Fibroblast of upper back skin (primary cell): ENCODE results near the gene ZFAND3.
A peak's percentile ranks its signal among the peaks of the same experiment; 100 is the strongest.

Experiments
- DNase-seq: peaks from one replicate; pipeline ENCODE4 v3.0.0-alpha.2; 2013

ZFAND3 gene

GRCh38 chr6:38055203-38055589 lies 235.7 kb downstream of the ZFAND3 start:
- no peak for DNase-seq

DNA sequence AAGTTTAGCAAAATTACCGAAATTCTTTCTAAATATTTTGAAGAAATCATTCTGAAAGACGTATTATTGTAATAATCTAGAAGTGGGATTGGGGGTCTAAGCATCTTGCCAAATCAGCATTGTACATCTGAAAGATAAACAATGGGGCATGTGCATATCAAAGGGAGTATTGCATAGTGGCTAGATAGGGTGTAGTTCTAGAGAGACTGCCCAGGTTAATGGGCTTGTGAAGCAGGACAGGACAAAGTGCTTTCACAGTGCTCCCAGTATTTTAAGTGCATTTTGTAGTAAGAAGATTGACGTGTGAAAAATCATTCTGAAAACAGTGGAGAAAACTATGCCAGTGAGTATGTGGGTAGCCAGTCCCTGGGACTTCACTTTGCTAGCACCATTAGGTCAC lies 236.8 kb downstream of the ZFAND3 start:
- DNase-seq, result no peak

GRCh38 chr6:38057994-38058393 lies 238.5 kb downstream of the ZFAND3 start:
- DNase-seq, result peak; percentile 50

- DNase-seq, result no peak
Observed at GRCh38 chr6:38062066-38062465, 242.5 kb downstream of the ZFAND3 start.

DNA sequence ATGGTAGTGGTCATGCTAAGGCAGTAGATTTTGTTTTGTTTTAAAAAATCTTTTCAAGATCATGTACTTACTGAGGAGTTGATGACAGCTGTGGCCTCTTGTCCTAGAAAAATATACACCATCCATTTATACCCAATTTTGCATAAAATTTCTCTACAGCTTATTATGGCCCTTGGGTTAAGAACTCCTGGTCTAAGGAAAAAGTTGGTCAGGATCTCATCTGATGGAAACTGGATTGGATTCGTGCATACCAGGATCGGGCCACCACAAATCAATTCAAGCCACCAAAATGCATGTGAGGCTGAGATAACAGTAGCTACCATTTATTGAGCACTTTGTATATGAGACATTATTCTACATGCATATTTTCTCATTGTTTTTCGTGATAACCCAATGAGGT lies 244.4 kb downstream of the ZFAND3 start:
- DNase-seq, result no peak

GRCh38 chr6:38064431-38064830 lies 244.9 kb downstream of the ZFAND3 start:
- peak; percentile 26 for DNase-seq

DNA sequence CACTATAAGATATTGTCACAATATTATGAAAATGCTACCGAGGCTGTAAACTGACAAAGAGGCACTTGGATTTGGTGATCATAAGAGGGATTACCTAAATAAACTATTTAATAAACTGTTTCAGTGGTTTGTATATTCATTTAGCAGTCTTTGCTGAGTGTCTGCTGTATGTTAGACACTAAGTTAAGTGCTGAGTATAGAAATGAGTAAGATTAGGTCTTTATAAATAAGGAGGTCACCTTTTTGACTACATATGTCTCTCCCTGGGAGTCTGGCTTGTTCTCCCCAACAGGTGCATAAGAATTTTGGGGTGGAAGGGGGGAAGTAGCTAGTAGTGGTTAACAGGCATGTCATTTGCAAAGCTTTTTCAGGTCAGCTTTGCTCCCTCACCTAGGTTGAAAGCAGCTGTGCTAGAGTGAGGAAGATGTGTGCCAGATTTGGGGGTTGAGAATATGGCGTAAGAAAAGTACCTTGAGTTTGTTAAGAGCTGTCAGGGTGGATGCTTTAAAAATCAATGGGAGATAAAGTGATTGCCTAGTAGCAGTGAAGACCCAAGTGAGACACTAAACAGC lies 246.3 kb downstream of the ZFAND3 start:
- DNase-seq, result no peak

- DNase-seq, result no peak
Observed at GRCh38 chr6:38067263-38067980, 247.9 kb downstream of the ZFAND3 start.

DNA sequence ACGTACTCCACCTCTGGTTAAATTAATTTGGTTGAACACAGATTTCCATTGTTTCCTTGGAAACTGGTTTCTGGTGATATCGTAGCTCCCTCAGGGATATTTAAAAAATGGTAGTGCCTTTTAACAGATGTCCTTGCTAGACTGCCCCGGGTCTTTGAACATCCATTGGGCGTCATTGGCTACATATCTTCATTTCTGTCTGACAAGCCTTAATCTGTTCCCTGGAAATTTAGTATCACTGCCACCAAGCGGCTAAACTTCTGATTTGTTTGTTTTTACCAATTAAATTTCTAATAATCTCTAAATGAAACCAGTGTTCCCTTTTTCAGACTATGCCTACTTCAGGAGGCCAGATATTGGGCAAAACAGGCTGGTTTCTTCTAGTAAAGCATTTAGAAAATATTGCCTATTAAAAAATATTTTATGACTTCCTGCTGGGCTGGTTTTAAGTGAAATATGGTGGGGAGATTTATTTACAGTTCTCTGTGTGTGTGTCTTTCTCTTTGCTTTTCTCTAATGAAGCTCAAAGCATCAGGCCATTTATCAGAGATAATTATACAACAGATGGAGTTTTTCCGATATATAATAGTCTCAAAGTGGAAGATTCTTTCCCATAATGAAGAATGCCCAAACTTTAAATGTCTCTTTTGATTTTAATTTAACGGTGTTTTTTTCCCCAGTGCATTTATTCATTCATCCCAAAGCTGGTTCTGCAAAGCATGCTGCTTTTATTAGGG lies 249.5 kb downstream of the ZFAND3 start:
- no peak for DNase-seq

GRCh38 chr6:38077488-38078030 lies 258.0 kb downstream of the ZFAND3 start:
- no peak for DNase-seq

DNA sequence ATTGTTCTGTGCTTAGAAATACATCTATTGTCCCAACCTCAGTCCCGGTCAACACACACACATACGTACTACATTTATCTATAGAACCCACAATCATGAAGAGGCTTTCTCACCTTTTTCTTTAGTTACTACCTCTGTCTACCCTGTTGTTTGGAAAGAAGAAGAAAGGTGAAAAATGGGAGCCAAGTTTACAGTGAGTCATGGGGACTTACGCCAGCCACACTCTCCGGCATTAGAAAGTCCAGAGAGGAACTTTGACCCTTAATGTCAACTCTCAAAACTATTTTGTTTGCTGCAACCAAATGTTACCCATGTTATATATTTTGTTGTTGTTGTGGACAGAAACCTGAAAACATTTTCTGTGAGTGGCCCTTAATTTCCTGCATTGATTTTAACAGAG lies 259.1 kb downstream of the ZFAND3 start:
- no peak for DNase-seq

- no peak for DNase-seq
Observed at GRCh38 chr6:38079107-38079506, 259.6 kb downstream of the ZFAND3 start.

DNA sequence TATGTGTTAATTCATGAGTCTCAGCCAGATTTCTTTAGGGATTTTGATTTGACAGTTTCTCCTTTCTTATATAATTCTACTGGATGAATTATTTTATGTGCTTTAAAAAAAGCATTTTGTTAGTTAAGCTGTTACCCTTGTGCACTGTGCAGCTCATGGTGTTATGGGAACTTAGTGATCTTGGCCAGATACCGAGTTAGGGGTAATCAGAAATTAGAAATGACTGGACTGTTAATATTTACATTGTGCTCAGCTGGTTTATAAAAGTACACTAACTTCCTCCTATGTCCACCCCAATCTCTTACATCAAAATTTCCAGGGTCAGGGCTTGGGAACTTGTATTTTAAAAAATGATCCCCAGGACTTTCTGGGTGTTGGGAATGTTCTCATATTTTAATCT lies 260.0 kb downstream of the ZFAND3 start:
- DNase-seq, result no peak

DNA sequence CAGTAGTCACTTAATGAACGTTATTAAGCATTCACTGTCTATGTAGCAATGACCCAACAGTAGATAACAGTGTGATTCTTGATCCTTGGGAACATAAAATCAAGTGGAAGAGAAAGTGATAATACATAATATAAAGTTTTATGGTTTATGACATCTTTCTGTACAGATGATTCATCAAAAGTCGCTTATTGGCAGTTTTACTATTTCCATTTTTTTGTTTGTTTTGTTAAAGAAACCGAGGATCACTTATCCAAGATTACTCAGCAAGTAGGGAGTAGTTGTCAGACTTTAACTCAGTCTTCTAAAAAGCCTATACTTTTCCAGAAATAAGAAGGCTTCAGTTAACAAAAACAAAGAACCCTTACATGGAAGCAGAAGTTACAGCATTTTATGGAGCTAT lies 260.8 kb downstream of the ZFAND3 start:
- DNase-seq, result no peak

- DNase-seq, result peak; percentile 38
Observed at GRCh38 chr6:38080889-38081288, 261.4 kb downstream of the ZFAND3 start.

- DNase-seq, result no peak
Observed at GRCh38 chr6:38085031-38085430, 265.5 kb downstream of the ZFAND3 start.

- no peak for DNase-seq
Observed at GRCh38 chr6:38086346-38086745, 266.8 kb downstream of the ZFAND3 start.

GRCh38 chr6:38088010-38088409 lies 268.5 kb downstream of the ZFAND3 start:
- no peak for DNase-seq

DNA sequence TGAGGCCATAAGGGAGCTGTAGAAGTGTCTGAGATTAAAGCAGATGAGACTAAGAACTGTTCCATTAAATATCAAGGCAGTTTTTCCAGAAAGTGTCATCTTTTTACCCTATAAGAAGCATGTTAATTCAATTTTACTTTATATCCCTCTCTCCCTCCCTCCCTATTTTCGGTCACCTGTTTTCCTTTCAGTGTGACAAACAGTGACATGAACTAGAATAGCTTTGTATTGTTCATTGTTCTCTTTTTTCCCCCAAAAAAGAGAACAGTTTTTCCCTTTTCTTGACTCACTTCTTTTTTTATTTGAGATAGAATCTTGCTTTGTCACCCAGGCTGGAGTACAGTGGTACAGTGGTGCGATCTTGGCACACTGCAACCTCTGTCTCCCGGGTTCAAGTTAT lies 269.3 kb downstream of the ZFAND3 start:
- no peak for DNase-seq

DNA sequence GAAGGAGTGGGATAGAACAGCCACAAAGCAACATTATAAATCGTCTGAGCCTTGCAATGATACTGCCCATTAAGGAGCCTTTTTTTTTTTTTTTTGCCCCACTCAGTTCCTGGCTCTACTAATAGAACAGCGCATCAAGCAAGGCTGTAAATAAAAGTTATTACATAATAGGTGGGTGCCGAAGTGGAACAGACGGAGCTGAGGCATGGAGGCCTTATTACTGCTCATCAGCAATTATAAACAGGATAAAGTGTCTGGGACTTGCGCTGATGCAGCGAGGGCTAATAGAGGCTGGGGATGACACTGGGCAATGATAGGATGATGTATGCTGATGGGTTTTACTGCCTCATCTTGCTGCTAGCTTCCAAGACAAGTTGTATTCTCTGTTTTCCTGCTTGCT lies 272.1 kb downstream of the ZFAND3 start:
- DNase-seq, result no peak

DNA sequence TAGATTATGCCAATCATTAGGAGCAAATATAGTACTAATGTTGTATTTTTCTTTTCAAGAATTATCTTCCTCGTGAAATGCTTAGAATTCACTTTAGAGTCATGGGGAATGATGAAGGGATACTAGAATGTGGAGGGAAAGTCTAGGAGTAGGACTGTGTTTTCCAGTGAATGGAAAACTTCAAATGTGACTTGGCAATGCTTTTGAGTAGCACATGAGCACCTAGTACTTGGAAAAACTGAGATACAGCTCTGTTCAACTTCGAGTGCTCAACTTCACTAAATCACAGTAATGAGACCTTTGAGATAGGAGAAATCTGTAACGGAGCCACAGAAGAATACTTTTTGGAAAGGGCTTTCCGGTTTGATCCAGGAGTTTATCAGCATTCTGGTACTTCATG lies 272.9 kb downstream of the ZFAND3 start:
- DNase-seq, result no peak

DNA sequence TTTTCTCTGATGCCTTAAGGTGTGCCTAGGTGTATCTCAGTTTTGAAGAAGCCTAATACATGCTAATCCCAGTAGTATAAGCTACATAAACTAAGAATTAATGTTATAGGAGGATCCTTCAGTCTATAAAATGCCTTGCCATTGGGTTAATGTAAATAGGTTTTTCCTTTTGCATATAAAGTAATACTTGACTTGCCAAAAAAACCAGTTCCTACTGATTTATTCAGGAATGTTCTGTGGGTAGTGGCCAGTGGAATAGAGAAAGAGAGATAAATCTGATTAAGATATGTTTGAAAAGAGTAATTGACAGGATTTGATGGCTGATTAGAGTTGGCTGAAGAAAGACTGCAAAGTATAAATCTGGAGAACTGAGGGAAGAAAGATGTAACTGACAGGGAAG lies 273.4 kb downstream of the ZFAND3 start:
- DNase-seq, result no peak

GRCh38 chr6:38095054-38095453 lies 275.5 kb downstream of the ZFAND3 start:
- DNase-seq, result peak; percentile 72

GRCh38 chr6:38099221-38099620 lies 279.7 kb downstream of the ZFAND3 start:
- DNase-seq, result no peak
